SJSA1 (cell line): ENCODE measurements around the gene BORCS5. TPM values are rescaled to one million over a fixed set of nuclear protein-coding genes. Genes with fewer than 3 reads are reported as not detected.
"Not testable (repeated sequence)": the region's sequence is repeated elsewhere in the genome, so short reads cannot be mapped to it uniquely, and the experiment has no call there.

ENCODE experiments used
- DNase-seq, 2 experiments: peaks; one replicate each; pipeline ENCODE4 v3.0.0-alpha.2; 2015 to 2020; ENCODE audit warnings: low spot score in 2 of 2, low read depth in 1 of 2
- H3K27ac ChIP-seq: fragments of 250-450 bp; sonication (Bioruptor Pico); 2 replicates; pipeline ENCODE4 v1.5.1; 2020; ENCODE audit warnings: mild to moderate bottlenecking, moderate library complexity
- H3K27me3 ChIP-seq: fragments of 250-450 bp; sonication (Bioruptor Pico); replicated peaks from 2 replicates; pipeline ENCODE4 v1.5.1; 2020; ENCODE audit warnings: mild to moderate bottlenecking, moderate library complexity
- H3K36me3 ChIP-seq: fragments of 250-450 bp; sonication (Bioruptor Pico); 2 replicates; pipeline ENCODE4 v1.5.1; 2020; ENCODE audit warnings: mild to moderate bottlenecking
- H3K4me1 ChIP-seq: fragments of 250-450 bp; sonication (Bioruptor Pico); replicated peaks from 2 replicates; pipeline ENCODE4 v1.6.1; 2021; ENCODE audit warnings: mild to moderate bottlenecking
- H3K4me3 ChIP-seq: fragments of 250-450 bp; sonication (Bioruptor Pico); 2 replicates; pipeline ENCODE4 v1.5.1; 2020; ENCODE audit warnings: mild to moderate bottlenecking
- H3K9me3 ChIP-seq: fragments of 250-450 bp; sonication (Bioruptor Pico); replicated peaks from 2 replicates; pipeline ENCODE4 v1.5.1; 2020; ENCODE audit warnings: mild to moderate bottlenecking
- total RNA-seq: library from RNA; depleted of rRNA; stranded (reverse); fragments of >200 nt; shearing (Covaris generic); gene quantifications from 2 replicates; pipeline ENCODE4 v1.2.3, GENCODE V29; 2014

Gene BORCS5
- total RNA-seq, 1 experiment from 2014 or later: 6.1 TPM

DNA sequence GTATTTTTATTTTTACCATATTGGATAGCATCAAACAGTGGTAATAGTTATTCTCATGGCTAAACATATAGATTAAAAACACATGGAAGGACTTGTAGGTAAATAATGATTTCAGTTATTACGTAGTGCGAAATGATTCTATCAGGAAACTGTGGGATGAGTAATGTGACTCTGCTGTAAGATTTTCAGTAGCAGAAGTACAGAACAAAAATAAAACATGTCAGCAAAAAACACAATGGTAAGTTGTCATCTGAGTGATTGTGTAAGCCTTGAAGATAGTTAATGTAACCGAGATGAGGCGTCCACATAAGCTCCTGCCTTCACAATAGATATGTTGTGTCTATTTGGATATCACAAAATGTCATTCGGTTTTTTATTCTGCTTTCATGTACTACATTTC, 99.8 kb downstream of the BORCS5 start:
- H3K9me3 ChIP-seq: no peaks in the 10 kb centered on the region
- H3K27ac ChIP-seq: no peak overlapping the region
- no peaks in the 10 kb centered on the region for H3K36me3 ChIP-seq
- no peaks in the 10 kb centered on the region; the same call in 1 of the 2 replicates for H3K27me3 ChIP-seq
- H3K4me1 ChIP-seq: no peaks in the 10 kb centered on the region
- H3K4me3 ChIP-seq: no peak overlapping the region
- DNase-seq: no peak

DNA sequence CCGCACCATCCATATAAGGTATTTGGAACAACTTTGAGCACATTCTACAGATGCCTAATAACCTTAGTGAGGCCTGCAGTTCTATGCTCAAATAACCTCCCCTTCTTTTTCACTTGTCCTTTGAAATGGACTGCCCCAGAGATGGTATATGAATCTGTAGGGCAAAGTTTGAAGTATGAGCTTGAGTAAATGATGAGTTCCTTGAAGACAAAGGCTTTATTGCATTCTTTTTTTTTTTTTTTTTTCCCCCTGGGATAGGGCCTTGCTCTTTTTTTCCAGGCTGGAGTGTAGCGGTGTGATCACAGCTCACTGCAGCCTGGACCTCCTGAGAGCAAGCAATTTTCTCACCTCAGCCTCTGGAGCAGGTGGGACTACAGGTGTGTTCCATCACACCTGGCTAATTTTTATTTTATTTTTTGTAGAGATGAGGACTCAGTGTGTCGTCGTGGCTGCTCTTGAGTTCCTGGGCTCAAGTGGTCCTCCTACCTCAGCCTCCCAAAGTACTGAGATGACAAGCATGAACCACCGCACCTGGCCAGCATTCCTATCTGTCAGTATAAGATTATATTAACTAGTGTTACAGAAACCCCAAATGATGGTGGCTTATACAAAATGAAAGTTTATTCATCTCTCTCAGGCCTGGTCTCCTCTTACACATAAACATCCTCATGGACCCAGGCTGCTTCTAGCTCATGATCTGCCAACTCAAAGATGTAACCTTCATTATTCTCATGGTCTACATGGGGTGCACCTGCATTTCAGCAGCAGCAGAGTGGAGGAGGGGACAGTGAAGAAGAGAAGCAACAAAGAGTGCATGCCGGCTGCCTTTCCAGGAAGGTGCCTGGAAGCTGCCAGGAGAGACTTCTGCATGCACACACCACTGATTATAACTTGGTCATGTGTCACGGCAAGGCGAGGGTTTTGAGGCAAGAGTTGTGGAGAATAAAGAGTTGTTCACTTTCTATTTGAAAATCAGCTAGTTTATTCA, 104.4 kb downstream of the BORCS5 start:
- no peaks in the 10 kb centered on the region for H3K36me3 ChIP-seq
- no peak overlapping the region for H3K4me3 ChIP-seq
- no peak for DNase-seq
- no peaks in the 10 kb centered on the region for H3K27me3 ChIP-seq
- H3K4me1 ChIP-seq: no peaks in the 10 kb centered on the region
- H3K27ac ChIP-seq: no peak overlapping the region
- no peaks in the 10 kb centered on the region for H3K9me3 ChIP-seq

DNA sequence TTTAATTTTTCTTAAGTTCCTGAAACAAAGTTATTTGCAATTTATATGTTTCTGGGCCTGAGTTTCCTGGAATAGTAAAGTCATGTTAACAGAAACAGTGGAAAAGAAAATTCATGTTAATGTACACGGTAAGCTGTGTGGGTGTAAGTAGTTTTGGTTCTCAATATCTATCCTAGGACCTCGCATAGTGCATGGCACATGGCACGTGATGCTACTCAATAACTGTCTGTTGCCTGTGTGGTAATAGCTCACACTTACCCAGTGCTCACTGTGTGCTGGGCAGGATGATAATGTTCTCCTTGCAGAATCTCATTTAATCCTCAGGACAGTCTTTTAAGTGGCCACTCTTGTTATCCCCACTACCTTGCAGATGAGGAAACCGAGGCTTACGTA, 105.0 kb downstream of the BORCS5 start:
- Histone ChIP-seq H3K27me3 (no peaks in the 10 kb centered on the region), H3K9me3 (no peaks in the 10 kb centered on the region), H3K4me1 (no peaks in the 10 kb centered on the region), H3K4me3 (no peak overlapping the region), H3K36me3 (no peaks in the 10 kb centered on the region), H3K27ac (no peak overlapping the region)
- DNase-seq: no peak

DNA sequence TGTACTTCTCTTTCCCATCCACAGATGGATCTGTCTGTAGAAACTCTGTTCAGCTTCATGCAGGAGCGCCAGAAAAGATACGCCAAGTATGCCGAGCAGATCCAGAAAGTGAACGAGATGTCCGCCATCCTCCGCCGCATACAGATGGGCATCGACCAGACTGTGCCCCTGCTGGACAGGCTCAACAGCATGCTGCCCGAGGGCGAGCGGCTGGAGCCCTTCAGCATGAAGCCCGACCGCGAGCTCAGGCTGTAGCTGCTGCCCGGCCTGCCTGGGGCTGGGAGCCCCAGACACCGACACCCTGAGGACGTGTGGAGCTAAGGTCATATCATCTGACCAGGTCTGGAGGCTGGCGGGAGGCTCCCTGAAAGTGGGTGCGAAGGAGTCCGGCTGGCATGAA, 108.6 kb downstream of the BORCS5 start:
- Histone ChIP-seq H3K27ac (no peak overlapping the region), H3K36me3 (no peaks in the 10 kb centered on the region), H3K27me3 (no peaks in the 10 kb centered on the region), H3K4me1 (no peaks in the 10 kb centered on the region), H3K9me3 (no peaks in the 10 kb centered on the region), H3K4me3 (no peak overlapping the region)
- DNase-seq: no peak

DNA sequence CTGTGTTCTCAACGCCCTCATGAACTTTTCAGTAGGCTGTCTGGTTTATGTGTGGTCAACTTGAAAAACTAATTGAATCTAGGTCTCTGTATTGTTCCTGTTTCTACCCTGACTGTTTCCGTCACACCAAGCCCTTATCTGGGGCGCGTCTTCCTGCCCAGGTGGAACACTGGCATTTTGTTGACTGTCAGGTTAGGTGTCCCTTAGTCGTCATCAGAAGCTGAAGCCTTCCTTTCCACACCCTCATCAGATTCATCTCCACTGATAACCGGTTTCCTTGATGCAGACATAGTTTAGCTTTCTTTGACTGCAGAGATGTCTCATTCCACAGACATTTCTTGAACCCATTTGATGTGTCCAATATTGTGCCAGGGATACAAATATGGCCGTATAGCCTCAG, 109.3 kb downstream of the BORCS5 start:
- DNase-seq: no peak
- H3K36me3 ChIP-seq: no peaks in the 10 kb centered on the region
- H3K4me1 ChIP-seq: no peaks in the 10 kb centered on the region
- H3K4me3 ChIP-seq: no peak overlapping the region
- no peak overlapping the region for H3K27ac ChIP-seq
- H3K9me3 ChIP-seq: no peaks in the 10 kb centered on the region
- no peaks in the 10 kb centered on the region for H3K27me3 ChIP-seq

DNA sequence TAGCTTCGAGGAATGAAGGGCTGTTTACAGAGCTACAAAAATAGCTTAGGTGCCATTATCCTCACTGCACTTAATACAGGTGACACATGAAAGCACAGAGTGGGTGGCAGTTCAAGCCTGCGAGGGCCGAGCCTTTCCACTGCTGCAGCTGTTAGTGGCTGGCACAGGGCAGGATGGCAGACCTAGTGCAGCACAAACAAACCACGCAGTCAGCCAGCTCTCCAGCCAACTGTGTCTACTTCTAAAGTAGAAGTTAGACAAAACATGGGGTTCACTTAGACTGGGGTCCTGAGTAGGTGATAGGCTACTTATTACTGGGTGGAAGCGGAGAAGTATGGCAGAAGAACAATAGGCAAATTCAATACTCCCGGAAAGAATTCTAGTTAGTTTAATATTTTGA, 110.4 kb downstream of the BORCS5 start:
- Histone ChIP-seq H3K36me3 (no peaks in the 10 kb centered on the region), H3K4me3 (no peak overlapping the region), H3K4me1 (no peaks in the 10 kb centered on the region), H3K9me3 (no peaks in the 10 kb centered on the region), H3K27me3 (no peaks in the 10 kb centered on the region), H3K27ac (no peak overlapping the region)
- DNase-seq: no peak

DNA sequence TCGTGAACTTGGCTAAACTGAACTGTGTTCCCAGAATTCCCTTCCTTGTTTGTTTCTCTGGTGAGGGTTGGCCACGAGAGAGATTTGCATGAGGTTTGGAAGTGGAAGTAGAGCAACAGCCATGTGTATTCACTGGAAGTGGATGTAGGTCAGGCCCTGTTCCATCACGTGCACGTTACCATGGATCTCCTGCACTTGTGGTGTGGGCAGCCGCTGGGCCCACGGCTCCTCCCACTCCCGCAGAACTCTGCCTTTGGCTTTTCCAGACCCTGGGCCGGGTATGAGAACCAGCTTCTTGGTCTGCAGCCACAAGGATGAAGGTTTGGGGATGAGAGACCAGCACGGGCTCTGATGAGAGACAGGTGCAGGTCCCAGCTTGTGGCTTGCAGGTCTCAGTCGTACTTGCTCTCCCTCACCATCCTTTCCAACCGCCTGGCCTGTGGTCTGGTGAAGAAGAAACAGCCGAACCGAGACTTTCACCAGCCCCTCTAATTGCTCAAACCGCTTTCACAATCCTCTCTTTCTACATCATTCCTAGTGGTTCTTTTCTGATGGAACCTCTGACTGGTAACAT, 110.9 kb downstream of the BORCS5 start:
- no peak overlapping the region for H3K4me3 ChIP-seq
- H3K4me1 ChIP-seq: no peaks in the 10 kb centered on the region
- no peak for DNase-seq
- H3K36me3 ChIP-seq: no peaks in the 10 kb centered on the region
- H3K27ac ChIP-seq: no peak overlapping the region
- H3K9me3 ChIP-seq: no peaks in the 10 kb centered on the region
- H3K27me3 ChIP-seq: no peaks in the 10 kb centered on the region

DNA sequence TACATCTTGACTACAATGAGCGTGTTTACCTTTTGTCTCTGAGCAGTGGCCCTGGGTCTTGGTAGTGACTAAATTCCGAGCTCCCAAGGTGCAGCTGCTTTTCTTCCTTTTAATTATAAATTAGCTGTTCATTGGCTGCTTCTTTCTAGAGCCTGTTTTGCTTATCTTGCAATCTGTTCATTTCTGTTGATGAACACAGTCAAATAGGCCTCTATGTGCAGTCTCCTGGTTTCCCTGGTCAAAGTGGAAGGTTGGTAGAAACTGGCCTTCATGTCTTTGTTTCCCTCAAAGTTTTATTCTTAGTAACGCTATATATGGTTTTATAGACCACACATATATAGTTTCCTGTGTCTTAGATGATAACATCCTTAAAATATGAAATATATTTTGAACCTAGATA, 111.7 kb downstream of the BORCS5 start:
- Histone ChIP-seq H3K9me3 (no peaks in the 10 kb centered on the region), H3K27me3 (no peaks in the 10 kb centered on the region), H3K4me3 (no peak overlapping the region), H3K27ac (no peak overlapping the region), H3K36me3 (no peaks in the 10 kb centered on the region), H3K4me1 (no peaks in the 10 kb centered on the region)
- no peak for DNase-seq

DNA sequence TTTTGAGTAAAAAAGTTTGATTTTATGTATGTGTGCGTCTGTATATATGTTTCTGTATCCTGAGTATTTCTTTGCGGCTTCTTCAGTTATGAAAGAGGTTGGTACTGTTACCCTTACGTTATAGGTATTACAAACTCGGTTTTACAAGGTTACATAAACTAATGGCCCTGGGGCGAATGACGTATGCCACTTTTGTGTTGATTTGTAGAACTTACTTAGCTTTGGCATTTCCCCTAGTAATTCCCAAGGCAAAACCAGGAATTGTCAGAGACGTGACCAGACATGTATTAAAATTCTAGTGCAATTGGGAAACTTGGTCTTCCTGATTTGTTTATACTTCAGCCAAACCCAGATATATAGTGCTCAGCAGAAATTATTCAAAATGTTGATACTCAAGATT, 112.5 kb downstream of the BORCS5 start:
- H3K9me3 ChIP-seq: no peaks in the 10 kb centered on the region
- no peaks in the 10 kb centered on the region for H3K4me1 ChIP-seq
- no peak overlapping the region for H3K4me3 ChIP-seq
- H3K27me3 ChIP-seq: no peaks in the 10 kb centered on the region
- DNase-seq: no peak
- H3K36me3 ChIP-seq: no peaks in the 10 kb centered on the region
- H3K27ac ChIP-seq: no peak overlapping the region

DNA sequence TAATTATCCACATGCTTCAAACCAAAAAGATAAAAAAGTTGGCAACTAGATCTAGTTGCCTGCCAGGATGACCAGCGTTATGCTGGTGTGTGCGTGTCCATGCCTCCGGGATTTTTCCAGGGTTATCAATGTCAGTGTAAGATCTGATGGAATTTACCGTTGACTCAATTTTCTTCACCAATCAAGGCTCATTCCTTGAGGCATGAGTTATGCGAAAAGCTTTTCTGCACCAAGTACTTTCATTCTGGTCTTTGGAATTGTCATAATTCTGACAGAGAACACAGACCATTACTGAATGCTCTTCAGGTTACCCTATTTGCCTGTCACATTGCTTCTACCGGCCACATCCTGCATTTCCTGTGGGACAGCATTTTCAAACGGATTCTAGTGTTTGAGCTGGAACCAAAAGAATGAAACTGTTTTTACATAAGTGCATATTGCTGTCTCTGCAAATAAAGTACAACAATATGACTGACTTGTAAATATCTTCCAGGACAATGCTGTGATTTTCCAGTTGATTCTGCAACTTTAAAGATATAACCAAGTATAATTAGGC, 114.0 kb downstream of the BORCS5 start:
- H3K4me1 ChIP-seq: no peaks in the 10 kb centered on the region
- no peak for DNase-seq

DNA sequence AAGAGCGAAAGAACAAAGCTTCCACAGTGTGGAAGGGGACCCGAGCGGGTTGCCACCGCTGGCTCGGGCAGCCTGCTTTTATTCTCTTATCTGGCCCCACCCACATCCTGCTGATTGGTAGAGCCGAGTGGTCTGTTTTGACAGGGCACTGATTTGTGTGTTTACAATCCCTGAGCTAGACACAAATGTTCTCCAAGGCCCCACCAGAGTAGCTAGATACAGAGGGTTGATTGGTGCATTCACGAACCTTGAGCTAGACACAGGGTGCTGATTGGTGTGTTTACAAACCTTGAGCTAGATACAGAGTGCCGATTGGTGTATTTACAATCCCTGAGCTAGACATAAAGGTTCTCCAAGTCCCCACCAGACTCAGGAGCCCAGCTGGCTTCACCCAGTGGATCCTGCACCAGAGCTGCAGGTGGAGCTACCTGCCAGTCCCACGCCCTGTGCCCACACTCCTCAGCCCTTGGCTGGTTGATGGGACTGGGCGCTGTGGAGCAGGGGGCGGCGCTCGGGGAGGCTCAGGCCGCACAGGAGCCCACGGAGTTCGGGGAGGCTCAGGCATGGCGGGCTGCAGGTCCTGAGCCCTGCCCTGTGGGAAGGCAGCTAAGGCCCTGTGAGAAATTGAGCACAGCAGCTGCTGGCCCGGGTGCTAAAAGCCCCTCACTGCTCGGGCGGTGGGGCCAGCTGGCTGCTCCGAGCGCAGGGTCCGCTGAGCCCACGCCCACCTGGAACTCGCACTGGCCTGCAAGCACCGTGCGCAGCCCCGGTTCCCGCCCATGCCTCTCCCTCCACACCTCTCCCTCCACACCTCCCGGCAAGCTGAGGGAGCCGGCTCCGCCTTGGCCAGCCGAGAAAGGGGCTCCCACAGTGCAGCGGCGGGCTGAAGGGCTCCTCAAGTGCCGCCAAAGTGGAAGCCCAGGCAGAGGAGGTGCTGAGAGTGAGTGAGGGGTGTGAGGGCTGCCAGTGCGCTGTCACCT, 115.4 kb downstream of the BORCS5 start:
- not testable (repeated sequence) for H3K4me1 ChIP-seq, H3K27me3 ChIP-seq, H3K9me3 ChIP-seq, DNase-seq, H3K4me3 ChIP-seq, H3K27ac ChIP-seq
- H3K36me3 ChIP-seq: peaks cover 15% of the 10 kb centered on the region

More for the DNA sequence above, 114.0 kb downstream of the BORCS5 start:
- no peak overlapping the region for H3K27ac ChIP-seq
- no peaks in the 10 kb centered on the region for H3K9me3 ChIP-seq
- no peaks in the 10 kb centered on the region for H3K27me3 ChIP-seq
- H3K4me3 ChIP-seq: no peak overlapping the region
- H3K36me3 ChIP-seq: peaks cover 2% of the 10 kb centered on the region; the same call in 1 of the 2 replicates

DNA sequence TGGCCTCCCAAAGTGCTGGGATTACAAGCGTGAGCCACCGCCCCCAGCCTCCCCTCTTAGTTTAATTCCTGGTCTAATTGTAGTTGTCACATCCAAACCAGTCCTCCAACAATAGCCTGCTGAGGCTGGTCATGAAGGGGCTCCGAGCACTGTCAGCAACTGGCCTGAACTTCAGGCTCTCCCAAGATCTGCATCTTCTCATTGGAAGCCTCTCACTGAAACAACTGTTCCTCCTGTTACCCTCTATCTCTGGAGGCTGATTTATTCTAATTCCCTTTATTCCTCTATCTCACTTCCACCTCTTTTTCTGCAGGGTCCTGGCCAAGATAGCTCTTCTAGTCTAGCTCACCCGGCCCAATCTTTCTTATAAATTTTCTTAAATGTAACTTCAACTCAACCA, 116.3 kb downstream of the BORCS5 start:
- Histone ChIP-seq H3K9me3 (no peaks in the 10 kb centered on the region), H3K36me3 (peaks cover 20% of the 10 kb centered on the region), H3K4me1 (no peaks in the 10 kb centered on the region), H3K27ac (no peak overlapping the region), H3K4me3 (no peak overlapping the region), H3K27me3 (no peaks in the 10 kb centered on the region)
- DNase-seq: no peak

DNA sequence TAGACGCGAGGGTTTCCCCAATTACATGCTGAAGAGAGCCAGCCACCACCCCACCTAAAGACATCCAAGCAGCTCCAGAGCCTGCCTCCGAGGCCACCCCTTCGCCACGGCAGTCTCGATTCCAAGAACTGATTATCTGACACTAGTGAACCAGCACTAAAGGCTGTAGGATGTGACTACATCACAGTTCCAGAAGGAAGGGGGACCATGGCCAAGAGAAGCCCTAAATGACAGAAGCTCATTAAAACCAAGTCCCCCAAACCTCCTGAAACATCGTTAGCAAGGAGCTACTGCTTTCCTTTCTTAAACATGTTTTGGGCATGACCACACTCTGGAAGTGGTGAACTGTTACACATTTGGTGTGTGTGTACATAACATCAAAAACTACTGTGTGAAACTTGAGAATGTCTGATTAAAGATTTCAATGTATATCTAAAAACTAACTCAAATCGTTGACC, 117.6 kb downstream of the BORCS5 start:
- peaks cover 20% of the 10 kb centered on the region for H3K36me3 ChIP-seq
- no peak overlapping the region for H3K27ac ChIP-seq
- no peaks in the 10 kb centered on the region for H3K9me3 ChIP-seq
- no peak for DNase-seq
- no peak overlapping the region for H3K4me3 ChIP-seq
- H3K27me3 ChIP-seq: no peaks in the 10 kb centered on the region
- H3K4me1 ChIP-seq: no peaks in the 10 kb centered on the region
